UCSD-AML1 (cell line): ENCODE data around the gene RAB4A.
A peak's percentile ranks its signal among the peaks of the same experiment; 100 is the strongest.

Experiments used
- DNase-seq: peaks from one replicate; lab custom pipeline; 2025; ENCODE audit not compliant: unreplicated experiment; lab: John Stamatoyannopoulos, UW

The RAB4A gene

DNA sequence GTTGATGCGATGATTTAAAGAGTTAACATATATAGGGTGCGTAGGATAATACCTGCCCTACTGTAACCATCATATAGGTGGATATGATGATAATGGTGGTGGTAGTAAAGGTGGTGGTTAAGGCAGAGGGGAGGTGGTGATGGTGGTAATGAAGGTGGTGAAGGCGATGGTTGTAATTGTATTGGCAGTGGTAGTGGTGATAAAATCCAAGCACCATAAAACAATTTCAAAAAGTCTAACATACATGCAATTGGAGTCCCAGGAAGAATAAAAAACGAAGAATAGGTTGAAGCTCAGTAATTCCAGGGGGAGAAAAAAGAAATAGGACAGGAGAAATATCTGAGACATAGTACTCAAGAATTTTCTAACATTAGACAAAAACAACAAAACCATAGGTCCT lies 27.3 kb upstream of the RAB4A start:
- no peak for DNase-seq

GRCh38 chr1:229244091-229244490 lies 26.8 kb upstream of the RAB4A start:
- DNase-seq: no peak

GRCh38 chr1:229247871-229248270 lies 23.0 kb upstream of the RAB4A start:
- DNase-seq: no peak

DNA sequence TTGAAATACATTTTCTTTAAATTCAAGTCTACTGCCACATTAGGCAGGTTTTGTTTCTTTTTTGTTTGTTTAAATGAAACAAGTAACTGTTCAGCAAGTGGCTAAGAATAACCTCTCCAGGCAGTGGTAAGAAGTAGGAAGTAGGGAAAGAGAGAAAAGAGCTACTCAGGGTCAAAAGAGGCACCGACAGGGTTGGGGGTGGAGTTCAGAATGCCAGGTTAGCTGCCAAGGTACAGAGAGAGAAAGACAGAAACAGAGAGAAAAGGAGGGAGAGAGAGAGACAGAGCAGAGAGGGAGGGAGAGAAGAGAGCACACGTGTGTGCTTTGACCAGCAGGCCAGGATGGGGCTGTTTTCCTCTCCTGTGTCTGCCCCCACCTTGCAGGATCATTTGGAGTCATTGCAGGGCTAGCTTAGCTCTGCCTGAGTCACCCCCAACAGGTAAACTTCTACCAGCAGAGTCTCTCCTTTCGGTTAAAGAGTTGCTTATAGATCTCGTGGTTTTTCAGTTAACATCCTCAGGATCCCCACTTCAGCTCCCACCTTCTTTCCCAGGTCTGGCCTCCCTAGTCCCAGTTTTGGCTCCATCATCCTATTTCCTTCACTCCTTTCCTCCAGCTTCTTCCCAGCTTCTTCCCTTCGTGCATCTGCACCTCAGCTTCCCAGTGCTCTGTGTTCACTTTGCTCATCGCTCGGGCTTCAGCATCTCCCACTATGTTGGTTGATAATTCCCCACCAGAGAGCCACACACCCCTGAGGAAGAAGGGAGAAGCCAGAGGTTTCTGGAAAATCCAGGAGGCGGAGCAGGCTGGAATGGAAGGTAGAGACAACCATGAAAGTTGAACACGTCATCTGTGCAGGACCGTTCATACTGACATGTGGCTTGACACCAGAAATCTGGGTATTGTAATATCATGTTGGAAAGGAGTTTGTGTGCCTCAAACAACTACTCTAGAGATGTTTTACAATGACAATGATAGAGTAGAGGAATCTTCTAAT lies 21.8 kb upstream of the RAB4A start:
- no peak for DNase-seq

GRCh38 chr1:229249854-229250644 lies 20.9 kb upstream of the RAB4A start:
- no peak for DNase-seq

DNA sequence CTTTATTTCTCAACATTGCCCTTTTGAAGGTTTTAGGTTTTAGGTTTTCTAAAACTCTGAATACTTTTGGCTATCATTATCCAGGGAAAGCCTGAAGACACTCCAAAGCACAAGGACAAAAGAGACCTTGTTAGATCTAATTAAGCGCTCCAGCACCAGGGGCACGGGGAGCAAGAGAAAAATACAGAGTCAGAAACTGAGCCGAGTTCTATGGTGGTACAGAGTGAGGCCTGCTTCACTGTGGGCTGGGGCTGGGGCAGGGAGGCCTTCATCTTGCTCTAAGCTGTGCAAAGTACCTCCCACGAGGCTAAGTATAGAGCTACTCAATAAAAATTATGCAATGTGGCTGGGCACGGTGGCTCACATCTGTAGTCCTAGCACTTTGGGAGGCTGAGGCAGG lies 19.7 kb upstream of the RAB4A start:
- DNase-seq: no peak

DNA sequence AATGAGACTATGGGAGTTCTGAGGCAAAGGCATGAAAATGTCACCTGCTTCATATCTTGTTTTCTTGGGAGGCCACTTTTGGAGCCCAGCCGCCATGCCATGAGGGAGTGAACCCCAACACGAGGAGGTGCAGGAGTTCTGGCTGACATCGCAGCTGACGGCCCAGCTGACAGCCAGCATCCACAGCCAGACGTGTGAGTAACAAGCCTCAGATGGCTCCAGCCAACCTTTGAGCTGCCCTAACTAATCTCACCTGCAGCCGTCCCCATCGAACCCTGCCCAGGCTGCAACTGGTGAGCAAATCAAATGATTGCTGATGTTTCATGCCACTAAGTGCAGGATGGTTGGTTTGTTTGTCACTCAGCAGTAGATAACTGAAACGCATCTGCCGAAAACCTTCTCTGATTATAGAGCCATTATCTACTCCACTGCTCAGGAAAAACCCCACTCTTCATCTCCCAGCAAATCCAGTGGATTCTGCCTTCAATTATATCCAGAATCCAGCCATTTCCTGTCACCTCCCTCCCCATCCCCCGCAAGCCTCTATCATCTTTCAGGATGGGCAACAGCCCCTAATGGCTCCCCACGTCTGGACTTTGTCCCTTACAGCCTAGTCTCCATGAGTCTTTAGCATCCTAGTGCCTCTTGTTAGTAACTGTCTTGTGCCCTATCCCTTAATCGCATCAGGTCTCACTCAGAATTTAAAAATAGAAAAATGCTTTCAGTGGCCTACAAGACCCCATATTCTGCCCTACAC lies 18.5 kb upstream of the RAB4A start:
- DNase-seq: no peak

DNA sequence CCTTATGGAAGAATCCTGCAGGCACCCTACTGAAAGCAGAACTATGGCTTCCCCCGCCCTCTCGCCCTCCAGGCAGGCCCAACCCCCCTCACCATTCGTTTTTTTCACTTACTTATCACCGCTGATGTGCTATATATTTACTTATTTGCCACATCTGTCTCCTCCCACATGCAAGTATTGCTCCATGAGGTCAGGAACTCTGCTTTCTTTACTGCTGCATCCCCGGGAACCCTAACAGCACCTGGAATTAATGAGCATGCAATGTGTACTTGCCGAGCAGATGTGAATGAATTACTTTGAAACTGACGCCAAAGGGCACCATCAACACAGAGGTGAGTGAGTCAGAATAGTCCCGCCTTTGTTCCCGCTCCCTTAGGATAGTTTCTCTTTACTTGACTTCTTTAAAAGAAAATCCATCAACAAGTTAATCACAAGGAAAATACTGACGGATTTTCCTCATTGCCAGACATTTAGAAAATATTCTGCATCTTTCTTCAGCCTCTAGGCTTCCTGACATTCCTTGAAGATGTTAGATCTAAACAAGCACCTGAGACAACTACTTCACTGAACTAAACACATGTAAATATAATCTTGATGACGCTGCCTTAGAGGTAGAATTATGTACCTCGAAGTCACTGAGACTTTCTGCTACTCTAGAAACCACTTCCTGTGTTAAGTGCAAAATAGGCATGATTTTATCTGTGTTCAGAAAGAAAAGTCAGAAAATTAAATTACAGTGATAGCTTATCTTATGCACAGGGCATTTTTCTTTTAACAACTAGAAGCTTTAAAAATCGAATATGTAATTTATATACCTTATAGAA lies 17.5 kb upstream of the RAB4A start:
- DNase-seq: no peak

DNA sequence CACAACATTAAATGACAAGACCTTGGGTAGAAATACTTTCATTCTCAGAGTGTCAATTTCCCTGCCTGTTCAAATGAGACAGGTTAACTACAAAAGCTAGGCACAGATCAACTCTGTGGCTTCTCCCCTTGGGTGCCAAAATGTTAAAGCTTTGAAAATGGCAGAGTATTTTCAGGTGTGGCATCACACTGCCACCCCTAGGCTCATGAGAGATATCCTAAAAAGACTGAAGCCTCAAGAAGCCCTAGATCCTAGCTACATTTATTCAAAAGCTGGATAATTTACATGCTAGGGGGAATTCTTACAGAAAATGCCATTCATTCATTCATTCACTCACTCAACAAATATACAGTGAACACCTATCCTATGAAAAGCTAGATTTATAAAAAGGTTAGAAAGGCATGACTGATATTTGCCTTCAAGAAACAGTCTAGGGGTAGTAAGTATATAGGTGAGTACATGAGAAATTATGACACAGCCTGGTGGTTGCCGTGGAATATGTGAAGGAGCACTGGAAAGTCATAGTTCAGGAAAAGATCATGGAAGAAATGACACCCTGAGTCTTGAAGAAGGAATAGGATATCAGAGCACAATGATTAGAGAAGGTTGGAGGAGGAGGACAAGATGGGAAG lies 15.9 kb upstream of the RAB4A start:
- no peak for DNase-seq

GRCh38 chr1:229258031-229258756 lies 12.7 kb upstream of the RAB4A start:
- DNase-seq: peak; percentile 21

- peak; percentile 45 for DNase-seq
Observed at GRCh38 chr1:229258757-229259060, 12.2 kb upstream of the RAB4A start.

- DNase-seq: no peak
Observed at GRCh38 chr1:229260297-229260696, 10.6 kb upstream of the RAB4A start.

GRCh38 chr1:229262239-229262638 lies 8.7 kb upstream of the RAB4A start:
- DNase-seq: no peak

DNA sequence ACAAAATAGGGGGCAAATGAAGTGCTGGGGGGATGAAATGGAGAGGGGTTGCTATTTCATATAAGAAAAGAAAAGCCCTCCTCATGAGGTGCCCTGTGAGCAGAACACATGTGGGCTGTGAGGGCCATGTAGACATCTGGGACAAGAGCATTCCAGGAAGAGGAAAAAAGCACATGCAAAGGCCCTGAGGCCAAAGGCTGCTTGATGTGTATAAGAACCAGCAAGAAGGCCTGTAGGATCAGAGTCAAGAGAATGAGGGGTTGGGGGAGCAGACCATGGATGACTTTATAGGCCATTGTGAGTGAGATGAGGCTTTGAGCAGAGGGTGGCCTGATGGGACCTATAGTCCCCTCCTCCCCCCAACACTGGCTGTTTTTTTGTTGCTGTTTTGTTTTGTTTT lies 7.7 kb upstream of the RAB4A start:
- DNase-seq: no peak

DNA sequence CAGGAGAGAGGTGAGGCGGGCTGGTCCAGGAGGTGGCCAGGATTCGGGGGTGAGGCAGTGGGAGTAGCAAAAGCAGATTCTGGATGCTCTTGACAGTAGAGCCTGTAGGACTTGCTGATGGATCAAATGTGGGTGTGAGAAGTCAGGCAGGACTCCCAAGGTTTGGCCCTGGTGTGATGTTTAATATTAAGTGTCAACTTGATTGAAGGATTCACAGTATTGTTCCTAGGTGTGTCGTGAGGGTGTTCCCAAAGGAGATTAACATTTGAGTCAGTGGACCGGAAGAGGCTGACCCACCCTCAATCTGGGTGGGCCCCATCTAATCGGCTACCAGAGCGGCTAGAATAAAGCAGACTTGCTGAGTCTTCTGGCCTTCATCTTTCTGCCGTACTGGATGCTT lies 6.8 kb upstream of the RAB4A start:
- DNase-seq: no peak

DNA sequence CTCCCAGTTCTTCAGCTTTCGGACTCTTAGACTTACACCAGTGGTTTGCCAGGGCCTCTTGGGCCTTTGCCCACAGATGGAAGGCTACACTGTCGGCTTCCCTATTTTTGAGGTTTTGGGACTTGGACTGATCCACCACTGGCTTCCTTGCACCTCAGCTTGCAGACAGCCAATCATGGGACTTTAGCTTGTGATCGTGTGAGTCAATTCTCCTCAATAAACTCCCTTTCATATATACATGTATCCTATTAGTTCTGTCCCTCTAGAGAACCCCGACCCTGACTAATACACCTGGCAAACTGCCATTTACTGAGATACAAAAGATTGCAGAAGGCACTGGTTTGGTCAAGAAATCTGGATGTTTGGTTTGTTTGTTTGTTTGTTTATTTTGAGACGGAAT lies 6.4 kb upstream of the RAB4A start:
- DNase-seq: no peak

DNA sequence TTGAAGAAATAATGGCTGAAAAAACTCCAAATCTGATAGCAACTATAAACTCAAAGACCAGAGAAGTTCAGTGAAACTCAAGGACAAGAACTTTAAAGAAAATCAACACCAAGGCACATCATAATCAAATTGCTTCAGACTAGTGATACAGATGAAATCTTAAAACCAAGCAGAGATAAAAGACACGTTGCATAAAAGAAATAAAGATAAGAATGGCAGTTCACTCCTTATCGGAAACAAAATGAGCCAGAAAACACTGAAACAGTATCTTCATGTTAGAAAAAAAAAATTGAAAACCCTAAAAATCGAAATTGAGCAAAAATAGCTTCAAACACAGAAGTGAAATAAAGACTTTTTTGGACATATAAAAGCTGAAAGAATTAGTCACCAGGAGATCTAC lies 4.6 kb upstream of the RAB4A start:
- DNase-seq: no peak

DNA sequence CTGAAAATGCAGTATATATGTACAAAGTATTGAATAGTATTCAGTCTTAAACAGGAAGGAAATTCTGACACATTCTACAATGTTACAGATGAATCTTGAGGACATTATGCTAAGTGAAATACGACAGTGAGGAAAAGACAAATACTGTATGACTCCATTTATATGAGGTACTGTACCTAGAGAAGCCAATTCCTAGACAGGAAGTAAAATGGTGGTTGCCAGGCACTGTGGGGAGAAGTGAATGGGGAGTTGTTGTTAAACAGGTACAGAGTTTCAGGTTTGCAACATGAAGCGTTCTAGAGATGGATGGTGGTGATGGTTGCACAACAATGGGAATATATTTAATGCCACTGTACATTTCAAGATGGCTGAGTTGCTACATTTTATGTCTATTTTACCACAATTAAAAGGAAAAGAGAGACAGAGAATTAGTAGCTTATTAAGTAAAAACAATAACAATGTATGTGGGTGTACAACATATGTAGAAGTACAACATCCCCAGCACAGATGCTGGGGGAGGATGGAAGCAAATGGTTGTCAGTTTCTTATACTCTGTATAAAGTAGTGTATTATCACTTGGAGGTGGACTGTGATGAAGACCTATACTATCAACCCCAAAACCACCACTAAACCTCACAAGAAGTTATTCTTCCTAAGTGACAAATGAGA lies 3.9 kb upstream of the RAB4A start:
- DNase-seq: no peak

DNA sequence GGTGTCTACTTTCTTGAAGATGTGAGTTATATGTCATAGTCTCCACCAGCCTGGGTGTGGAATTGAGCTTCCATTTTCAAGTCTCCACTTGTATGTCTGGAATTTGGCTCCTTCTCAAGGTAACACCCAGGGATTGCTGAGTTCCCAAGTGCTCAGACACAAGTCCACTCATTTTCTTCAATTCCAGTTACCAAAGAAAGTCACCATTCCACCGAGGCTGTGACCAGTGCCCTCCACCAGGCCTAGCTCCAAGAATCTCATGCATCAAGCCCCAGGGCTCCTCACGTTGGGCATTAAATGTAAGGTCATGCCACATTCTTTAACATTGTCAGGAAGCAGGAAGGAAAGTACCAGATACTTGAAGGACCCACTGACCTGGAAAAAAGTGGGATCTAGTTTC lies 2.4 kb upstream of the RAB4A start:
- DNase-seq: no peak
